Activated CD8-positive, alpha-beta memory T cell treated with anti-CD3 and anti-CD28 coated beads, Interleukin-2, amount 50 U/mL, for 48 hours (primary cell): ENCODE measurements around the gene UBR1.

ENCODE experiments used
- DNase-seq: peaks from one replicate; pipeline ENCODE4 v3.0.0-alpha.2; 2020

The UBR1 gene

GRCh38 chr15:43105077-43105736 is 631 bp downstream of the UBR1 start:
- DNase-seq = peak; percentile 58

- DNase-seq = no peak
Measured at GRCh38 chr15:43104426-43104825, 1.4 kb downstream of the UBR1 start.

GRCh38 chr15:43103907-43104306 is 1.9 kb downstream of the UBR1 start:
- no peak for DNase-seq

- no peak for DNase-seq
Measured at GRCh38 chr15:43102187-43102586, 3.7 kb downstream of the UBR1 start.

GRCh38 chr15:43100971-43101370 is 4.9 kb downstream of the UBR1 start:
- DNase-seq = no peak

GRCh38 chr15:43099105-43099845 is 6.6 kb downstream of the UBR1 start:
- DNase-seq = no peak

GRCh38 chr15:43096411-43096810 is 9.4 kb downstream of the UBR1 start:
- DNase-seq = no peak

GRCh38 chr15:43095708-43096347 is 10.0 kb downstream of the UBR1 start:
- no peak for DNase-seq

- no peak for DNase-seq
Measured at GRCh38 chr15:43095243-43095642, 10.6 kb downstream of the UBR1 start.

GRCh38 chr15:43094416-43095030 is 11.3 kb downstream of the UBR1 start:
- DNase-seq = no peak

GRCh38 chr15:43093026-43093425 is 12.8 kb downstream of the UBR1 start:
- DNase-seq = no peak

- no peak for DNase-seq
Measured at GRCh38 chr15:43091859-43092258, 14.0 kb downstream of the UBR1 start.

- no peak for DNase-seq
Measured at GRCh38 chr15:43086551-43086950, 19.3 kb downstream of the UBR1 start.

- DNase-seq = no peak
Measured at GRCh38 chr15:43085921-43086320, 19.9 kb downstream of the UBR1 start.

- no peak for DNase-seq
Measured at GRCh38 chr15:43082509-43082908, 23.3 kb downstream of the UBR1 start.

- no peak for DNase-seq
Measured at GRCh38 chr15:43081283-43081682, 24.6 kb downstream of the UBR1 start.

GRCh38 chr15:43071451-43071850 is 34.4 kb downstream of the UBR1 start:
- DNase-seq = no peak

GRCh38 chr15:43070893-43071292 is 34.9 kb downstream of the UBR1 start:
- DNase-seq = no peak

GRCh38 chr15:43070249-43070648 is 35.6 kb downstream of the UBR1 start:
- no peak for DNase-seq

GRCh38 chr15:43067717-43068461 is 37.9 kb downstream of the UBR1 start:
- no peak for DNase-seq

- DNase-seq = no peak
Measured at GRCh38 chr15:43056696-43057095, 49.1 kb downstream of the UBR1 start.

GRCh38 chr15:43052860-43053259 is 53.0 kb downstream of the UBR1 start:
- DNase-seq = no peak

GRCh38 chr15:43048935-43049334 is 56.9 kb downstream of the UBR1 start:
- DNase-seq = no peak
